Astrocyte (in vitro differentiated cells and primary cell): Measurements from ENCODE around the gene LPAR2. TPM values are rescaled to one million over a fixed set of nuclear protein-coding genes. Genes with fewer than 3 reads are reported as not detected.

Experiments used
- DNase-seq: peaks from one replicate; pipeline ENCODE4 v3.0.0-alpha.2; 2010; ENCODE audit warnings: low read depth
- FAIRE-seq: peaks from 2 replicates; lab custom pipeline; 2011; peaks lifted over from hg19 to GRCh38; lab: Jason Lieb, UNC
- H2AFZ ChIP-seq: 2 replicates; pipeline ENCODE4 v1.6.0; 2012; ENCODE audit warnings: low read depth, low read length, inconsistent platforms
- H3K27ac ChIP-seq: 2 replicates; pipeline ENCODE4 v1.5.1; 2011; ENCODE audit warnings: low read depth, low read length, inconsistent platforms
- H3K27me3 ChIP-seq: 2 replicates; pipeline ENCODE4 v1.6.0; 2011; ENCODE audit warnings: low read length, inconsistent platforms; ENCODE audit not compliant: insufficient read depth
- H3K36me3 ChIP-seq: 2 replicates; pipeline ENCODE4 v1.5.1; 2011; ENCODE audit warnings: low read length, inconsistent platforms; ENCODE audit not compliant: insufficient read depth
- H3K4me1 ChIP-seq: 2 replicates; pipeline ENCODE4 v1.5.1; 2011; ENCODE audit warnings: low read length, inconsistent platforms; ENCODE audit not compliant: insufficient read depth
- H3K4me2 ChIP-seq: 2 replicates; pipeline ENCODE4 v1.6.0; 2012; ENCODE audit warnings: low read length, inconsistent platforms
- H3K4me3 ChIP-seq: 2 replicates; pipeline ENCODE4 v1.5.1; 2011; ENCODE audit warnings: low read depth, mild to moderate bottlenecking, low read length, inconsistent platforms; ENCODE audit not compliant: insufficient read depth
- H3K79me2 ChIP-seq: 2 replicates; pipeline ENCODE4 v1.6.0; 2012; ENCODE audit warnings: mild to moderate bottlenecking, low read length, inconsistent platforms; ENCODE audit not compliant: insufficient read depth
- H3K9ac ChIP-seq: 2 replicates; pipeline ENCODE4 v1.6.0; 2012; ENCODE audit warnings: mild to moderate bottlenecking, low read length, inconsistent platforms
- H3K9me3 ChIP-seq: 2 replicates; pipeline ENCODE4 v1.5.1; 2012; ENCODE audit warnings: low read depth, mild to moderate bottlenecking, low read length, inconsistent platforms; ENCODE audit not compliant: insufficient read depth
- H4K20me1 ChIP-seq: 2 replicates; pipeline ENCODE4 v1.6.0; 2012; ENCODE audit warnings: low read length, inconsistent platforms; ENCODE audit not compliant: insufficient read depth
- H3K27ac Mint-ChIP-seq: one replicate; pipeline ENCODE4 v1.8.0; 2021; ENCODE audit warnings: mild to moderate bottlenecking, mixed read lengths; ENCODE audit not compliant: unreplicated experiment
- H3K27me3 Mint-ChIP-seq: one replicate; pipeline ENCODE4 v1.8.0; 2021; ENCODE audit warnings: low read depth, mixed read lengths; ENCODE audit not compliant: unreplicated experiment
- H3K36me3 Mint-ChIP-seq: one replicate; pipeline ENCODE4 v1.8.0; 2021; ENCODE audit warnings: low read depth, mixed read lengths; ENCODE audit not compliant: unreplicated experiment
- H3K4me1 Mint-ChIP-seq: one replicate; pipeline ENCODE4 v1.8.0; 2021; ENCODE audit warnings: low read depth, mixed read lengths; ENCODE audit not compliant: unreplicated experiment
- H3K4me3 Mint-ChIP-seq: one replicate; pipeline ENCODE4 v1.8.0; 2021; ENCODE audit warnings: mild to moderate bottlenecking, moderate library complexity, mixed read lengths; ENCODE audit not compliant: unreplicated experiment
- H3K9me3 Mint-ChIP-seq: one replicate; pipeline ENCODE4 v1.8.0; 2021; ENCODE audit warnings: mild to moderate bottlenecking, mixed read lengths; ENCODE audit not compliant: unreplicated experiment
- CTCF ChIP-seq: IDR thresholded peaks from 2 replicates; pipeline ENCODE4 v1.5.1; 2011; ENCODE audit warnings: low read depth, mild to moderate bottlenecking, inconsistent platforms, low read length, moderate library complexity; ENCODE audit not compliant: insufficient read depth
- EZH2 ChIP-seq: IDR thresholded peaks from 2 replicates; pipeline ENCODE4 v1.6.1; 2012; ENCODE audit warnings: mild to moderate bottlenecking, low read length, inconsistent platforms; ENCODE audit not compliant: insufficient read depth
- total RNA-seq: library from RNA; stranded (reverse); gene quantifications from 2 replicates; pipeline ENCODE4 v1.2.1, GENCODE V29; 2021

The LPAR2 gene
- total RNA-seq, 1 donor from 2014 or later = 20.1 TPM

- H3K27me3 ChIP-seq = no peaks in the 10 kb centered on the region
- no peak overlapping the region for H2AFZ ChIP-seq
- no peak overlapping the region for H3K4me2 ChIP-seq
- H3K4me3 ChIP-seq = no peak overlapping the region
- H4K20me1 ChIP-seq = no peaks in the 10 kb centered on the region
- DNase-seq (no peak), FAIRE-seq (no peak)
- H3K27ac Mint-ChIP-seq = no peak overlapping the region
- no peaks in the 10 kb centered on the region for H3K36me3 Mint-ChIP-seq
- H3K27ac ChIP-seq = no peak overlapping the region
- H3K9me3 Mint-ChIP-seq = peaks cover 2% of the 10 kb centered on the region
- H3K36me3 ChIP-seq = no peaks in the 10 kb centered on the region
- H3K4me1 Mint-ChIP-seq = peaks cover 9% of the 10 kb centered on the region
- H3K9ac ChIP-seq = no peak overlapping the region
- H3K4me3 Mint-ChIP-seq = no peak overlapping the region
- no peaks in the 10 kb centered on the region for H3K79me2 ChIP-seq
- no peaks in the 10 kb centered on the region for H3K27me3 Mint-ChIP-seq
- peaks cover 10% of the 10 kb centered on the region for H3K4me1 ChIP-seq
- TF ChIP-seq EZH2 (no peak), CTCF (no peak)
- H3K9me3 ChIP-seq = no peaks in the 10 kb centered on the region
Observed at GRCh38 chr19:19592690-19593089, 35.3 kb downstream of the LPAR2 start.

DNA sequence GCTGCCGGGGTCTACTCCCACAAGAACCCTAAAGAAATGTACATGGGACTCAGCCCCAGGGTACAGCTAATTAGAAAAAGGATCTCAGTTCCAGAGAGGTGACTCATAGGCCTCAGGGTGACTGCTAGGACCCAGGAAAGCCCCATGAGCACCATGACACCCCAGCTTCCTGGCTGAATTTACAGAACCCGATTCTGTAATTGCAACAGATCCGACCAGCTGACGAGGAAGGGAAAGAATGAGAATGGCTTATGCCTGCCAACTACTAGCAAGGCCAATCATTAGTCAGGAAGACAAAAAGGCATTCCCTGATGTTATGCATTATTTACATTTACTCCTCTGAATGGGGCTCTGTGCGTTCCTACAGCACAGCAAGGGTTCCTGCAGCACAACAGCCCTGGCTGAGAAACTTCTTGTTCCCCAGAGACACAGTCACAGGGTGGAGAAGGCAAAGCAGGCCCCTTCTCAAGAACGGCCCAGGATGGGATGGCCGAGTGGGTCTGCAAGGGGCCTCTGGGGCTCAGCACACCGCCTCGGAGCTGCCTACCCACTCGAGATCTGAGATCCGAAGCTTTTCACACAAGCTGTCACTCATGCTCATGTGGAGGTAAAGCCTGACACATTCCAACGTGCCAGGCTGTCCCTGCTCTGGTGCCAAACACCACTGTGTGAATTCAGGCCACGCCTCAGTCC lies 36.7 kb downstream of the LPAR2 start:
- Mint-ChIP-seq H3K36me3 (no peaks in the 10 kb centered on the region), H3K4me1 (peaks cover 9% of the 10 kb centered on the region), H3K27ac (peak overlapping the region; percentile 87), H3K27me3 (no peaks in the 10 kb centered on the region), H3K4me3 (no peak overlapping the region), H3K9me3 (peaks cover 2% of the 10 kb centered on the region)
- Histone ChIP-seq H3K36me3 (no peaks in the 10 kb centered on the region), H3K79me2 (no peaks in the 10 kb centered on the region), H3K27ac (peak overlapping the region; percentile 35), H3K27me3 (no peaks in the 10 kb centered on the region), H2AFZ (peak overlapping the region; percentile 65), H4K20me1 (no peaks in the 10 kb centered on the region), H3K4me2 (peak overlapping the region; percentile 47), H3K4me3 (no peak overlapping the region), H3K4me1 (peaks cover 10% of the 10 kb centered on the region), H3K9ac (peak overlapping the region; percentile 29), H3K9me3 (no peaks in the 10 kb centered on the region)
- DNase-seq (peak; percentile 92), FAIRE-seq (peak; percentile 45)
- no peak for TF ChIP-seq EZH2
- TF ChIP-seq CTCF = no peak

DNA sequence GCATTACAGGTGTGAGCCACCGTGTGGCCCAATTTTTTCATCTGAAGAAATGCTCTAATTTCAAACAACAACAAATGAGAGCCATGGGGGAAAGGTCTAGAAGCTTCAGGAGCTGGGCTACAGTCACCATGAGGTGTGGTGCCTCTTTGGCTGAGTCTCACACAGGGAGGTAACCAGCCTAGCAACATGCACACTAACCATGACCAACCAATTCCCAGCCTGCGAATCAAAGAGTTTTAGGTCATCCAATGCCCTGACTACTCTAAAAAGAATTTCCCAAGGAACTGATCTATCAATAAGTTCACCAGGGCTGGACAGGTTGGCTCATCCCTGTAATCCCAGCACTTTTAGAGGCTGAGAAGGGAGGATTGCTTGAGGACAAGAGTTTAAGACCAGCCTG lies 39.5 kb downstream of the LPAR2 start:
- Histone ChIP-seq H4K20me1 (no peaks in the 10 kb centered on the region), H3K4me2 (no peak overlapping the region), H3K36me3 (no peaks in the 10 kb centered on the region), H3K27ac (no peak overlapping the region), H3K9ac (no peak overlapping the region), H3K27me3 (no peaks in the 10 kb centered on the region), H2AFZ (no peak overlapping the region), H3K9me3 (no peaks in the 10 kb centered on the region), H3K79me2 (no peaks in the 10 kb centered on the region), H3K4me3 (no peak overlapping the region), H3K4me1 (peaks cover 10% of the 10 kb centered on the region)
- no peak for FAIRE-seq
- Mint-ChIP-seq H3K27me3 (no peaks in the 10 kb centered on the region), H3K36me3 (no peaks in the 10 kb centered on the region), H3K27ac (no peak overlapping the region), H3K4me3 (no peak overlapping the region), H3K9me3 (peaks cover 2% of the 10 kb centered on the region), H3K4me1 (peaks cover 5% of the 10 kb centered on the region)
- no peak for TF ChIP-seq EZH2
- TF ChIP-seq CTCF = no peak
- DNase-seq = no peak
